Esophagus muscularis mucosa (tissue), 3 donors: ENCODE results near the gene KRTAP5-10.
"Not testable (repeated sequence)": the region's sequence is repeated elsewhere in the genome, so short reads cannot be mapped to it uniquely, and the experiment has no call there.

Source experiments
- CTCF ChIP-seq, 3 experiments: fragments of 200-600 bp in 2 of 3; fragments of 450-650 bp in 1 of 3; sonication (generic) in 2 of 3; IDR thresholded peaks; one replicate each; pipeline ENCODE4 v1.5.1; 2017 to 2019; ENCODE audit warnings: antibody characterized with exemption in 3 of 3, mild to moderate bottlenecking in 2 of 3, moderate library complexity in 1 of 3
- POLR2A ChIP-seq: fragments of 450-650 bp; IDR thresholded peaks from one replicate; pipeline ENCODE4 v1.6.1; 2017; ENCODE audit warnings: antibody characterized with exemption, moderate library complexity, mild to moderate bottlenecking, low read depth
- POLR2AphosphoS5 ChIP-seq, 2 donors: sonication (generic); formaldehyde crosslinking; IDR thresholded peaks; one replicate each; pipeline ENCODE4 v1.6.1; 2017; ENCODE audit warnings: antibody characterized with exemption in 2 of 2

GRCh38 chr11:71540521-71541304, 24.6 kb upstream of the KRTAP5-10 start:
- TF ChIP-seq CTCF (IDR thresholded peaks at IDR 0.05); POLR2A; POLR2AphosphoS5 (IDR thresholded peaks at IDR 0.05): not testable (repeated sequence)
